H9 (cell line): ENCODE results near the gene PDRG1. TPM values are rescaled to one million over a fixed set of nuclear protein-coding genes. Genes with fewer than 3 reads are reported as not detected.

Experiments used
- DNase-seq: peaks from one replicate; pipeline ENCODE4 v3.0.0-alpha.2; 2017
- H2AFZ ChIP-seq: one replicate; pipeline ENCODE4 v1.6.1; 2013; ENCODE audit warnings: mild to moderate bottlenecking, low read length, control low read depth, moderate library complexity
- H2AK5ac ChIP-seq: 2 replicates; pipeline ENCODE4 v1.6.1; 2013; ENCODE audit warnings: low read length, control low read depth, mixed read lengths; ENCODE audit not compliant: insufficient read length
- H2BK120ac ChIP-seq: one replicate; pipeline ENCODE4 v1.6.1; 2013; ENCODE audit warnings: low read depth, mild to moderate bottlenecking, low read length, control low read depth, inconsistent platforms; ENCODE audit not compliant: poor library complexity, severe bottlenecking
- H2BK12ac ChIP-seq: 2 replicates; pipeline ENCODE4 v1.6.1; 2013; ENCODE audit warnings: low read length, control low read depth, mixed read lengths, low read depth; ENCODE audit not compliant: insufficient read length
- H2BK15ac ChIP-seq: 2 replicates; pipeline ENCODE4 v1.6.1; 2013; ENCODE audit warnings: low read depth, low read length, control low read depth
- H2BK20ac ChIP-seq: one replicate; pipeline ENCODE4 v1.6.1; 2013; ENCODE audit warnings: low read depth, mild to moderate bottlenecking, low read length, control low read depth, inconsistent platforms; ENCODE audit not compliant: poor library complexity, severe bottlenecking
- H2BK5ac ChIP-seq: 2 replicates; pipeline ENCODE4 v1.6.1; 2013; ENCODE audit warnings: low read length, control low read depth, mixed read lengths; ENCODE audit not compliant: insufficient read length
- H3K14ac ChIP-seq: 2 replicates; pipeline ENCODE4 v1.6.1; 2013; ENCODE audit warnings: low read length, control low read depth; ENCODE audit not compliant: insufficient read depth
- H3K18ac ChIP-seq: 2 replicates; pipeline ENCODE4 v1.6.1; 2013; ENCODE audit warnings: low read depth, mild to moderate bottlenecking, mixed read lengths, low read length, control low read depth; ENCODE audit not compliant: insufficient read length
- H3K23ac ChIP-seq: 2 replicates; pipeline ENCODE4 v1.6.1; 2013; ENCODE audit warnings: low read length, control low read depth, mixed read lengths, low read depth; ENCODE audit not compliant: insufficient read length
- H3K23me2 ChIP-seq: 2 replicates; pipeline ENCODE4 v1.6.1; 2013; ENCODE audit warnings: low read depth, mild to moderate bottlenecking, mixed read lengths, low read length, control low read depth; ENCODE audit not compliant: insufficient read length, poor library complexity, severe bottlenecking
- H3K27ac ChIP-seq: 2 replicates; pipeline ENCODE4 v1.5.1; 2013; ENCODE audit warnings: low read length, control low read depth, mixed read lengths, low read depth; ENCODE audit not compliant: insufficient read length
- H3K27me3 ChIP-seq: 2 replicates; pipeline ENCODE4 v1.6.1; 2013; ENCODE audit warnings: low read length, control low read depth, inconsistent platforms; ENCODE audit not compliant: insufficient read depth
- H3K4ac ChIP-seq: 2 replicates; pipeline ENCODE4 v1.6.1; 2013; ENCODE audit warnings: low read depth, mild to moderate bottlenecking, control low read depth, inconsistent platforms, low read length, moderate library complexity
- H3K4me1 ChIP-seq: 2 replicates; pipeline ENCODE4 v1.6.1; 2013; ENCODE audit warnings: low read length, control low read depth, inconsistent platforms; ENCODE audit not compliant: insufficient read depth
- H3K4me2 ChIP-seq: 2 replicates; pipeline ENCODE4 v1.6.1; 2013; ENCODE audit warnings: low read length, control low read depth, mixed read lengths; ENCODE audit not compliant: insufficient read length, insufficient read depth
- H3K56ac ChIP-seq: 2 replicates; pipeline ENCODE4 v1.6.1; 2013; ENCODE audit warnings: low read depth, mild to moderate bottlenecking, mixed read lengths, low read length, control low read depth; ENCODE audit not compliant: insufficient read length
- H3K79me1 ChIP-seq: 2 replicates; pipeline ENCODE4 v1.6.1; 2013; ENCODE audit warnings: low read depth, mild to moderate bottlenecking, moderate library complexity, low read length, control low read depth, inconsistent platforms; ENCODE audit not compliant: insufficient read depth, poor library complexity, severe bottlenecking
- H3K79me2 ChIP-seq: 2 replicates; pipeline ENCODE4 v1.6.1; 2013; ENCODE audit warnings: low read length, control low read depth, inconsistent platforms; ENCODE audit not compliant: insufficient read depth
- H3K9ac ChIP-seq: 2 replicates; pipeline ENCODE4 v1.6.1; 2013; ENCODE audit warnings: low read length, control low read depth, mixed read lengths; ENCODE audit not compliant: insufficient read length; ENCODE audit errors: extremely low read depth
- H3K9me3 ChIP-seq: one replicate; pipeline ENCODE4 v1.6.1; 2013; ENCODE audit warnings: low read depth, low read length, inconsistent platforms; ENCODE audit not compliant: control insufficient read depth
- H3T11ph ChIP-seq: one replicate; pipeline ENCODE4 v1.6.1; 2013; ENCODE audit warnings: mild to moderate bottlenecking, low read length, control low read depth, inconsistent platforms
- H4K20me1 ChIP-seq: one replicate; pipeline ENCODE4 v1.6.1; 2013; ENCODE audit not compliant: control insufficient read depth, insufficient read length, insufficient read depth
- H4K5ac ChIP-seq: 2 replicates; pipeline ENCODE4 v1.6.1; 2013; ENCODE audit warnings: low read depth, mild to moderate bottlenecking, mixed read lengths, low read length, control low read depth; ENCODE audit not compliant: insufficient read length
- H4K8ac ChIP-seq: replicated peaks from 2 replicates; pipeline ENCODE4 v1.6.1; 2013; ENCODE audit warnings: low read length, control low read depth, mixed read lengths, low read depth; ENCODE audit not compliant: insufficient read length
- H4K91ac ChIP-seq: 2 replicates; pipeline ENCODE4 v1.6.1; 2013; ENCODE audit warnings: low read depth, mild to moderate bottlenecking, moderate library complexity, mixed read lengths, low read length, control low read depth; ENCODE audit not compliant: insufficient read length
- H3K27ac Mint-ChIP-seq, 3 experiments: 2 replicates in 2 of 3; 3 replicates in 1 of 3; pipeline ENCODE4 v1.8.0; 2020 to 2021; ENCODE audit warnings: mixed read lengths in 3 of 3, mild to moderate bottlenecking in 1 of 3, moderate library complexity in 1 of 3
- H3K27me3 Mint-ChIP-seq: 2 replicates; pipeline ENCODE4 v1.8.0; 2021; ENCODE audit warnings: low read depth, mild to moderate bottlenecking, moderate library complexity, mixed read lengths
- H3K36me3 Mint-ChIP-seq, 3 experiments: 2 replicates in 2 of 3; 3 replicates in 1 of 3; pipeline ENCODE4 v1.8.0; 2020 to 2021; ENCODE audit warnings: low read depth in 3 of 3, mixed read lengths in 3 of 3; ENCODE audit not compliant: insufficient read depth in 1 of 3
- H3K4me1 Mint-ChIP-seq, 2 experiments: 2 replicates each; pipeline ENCODE4 v1.8.0; 2020; ENCODE audit warnings: mixed read lengths in 2 of 2
- H3K4me3 Mint-ChIP-seq, 2 experiments: 2 replicates in 1 of 2; 3 replicates in 1 of 2; pipeline ENCODE4 v1.8.0; 2020 to 2021; ENCODE audit warnings: mild to moderate bottlenecking in 2 of 2, mixed read lengths in 2 of 2, moderate library complexity in 1 of 2
- H3K9me3 Mint-ChIP-seq, 2 experiments: 2 replicates in 1 of 2; 3 replicates in 1 of 2; pipeline ENCODE4 v1.8.0; 2020; ENCODE audit warnings: mild to moderate bottlenecking in 2 of 2, mixed read lengths in 2 of 2, moderate library complexity in 1 of 2
- WGBS: extraction: QIAGEN DNeasy Blood & Tissue Kit; methylation state at CpG from one replicate; pipeline ENCODE4 v1.1.7; 2013; ENCODE audit warnings: missing lambda C conversion rate, low lambda C conversion rate, mixed read lengths; ENCODE audit not compliant: insufficient read length; ENCODE audit errors: extremely low coverage; 5-methylcytosine and 5-hydroxymethylcytosine counted together
- total RNA-seq: library from RNA; stranded (reverse); gene quantifications from 2 replicates; pipeline ENCODE4 v1.2.1, GENCODE V29; 2021
- TF ChIP-seq, protein P1 (sequence below): fragments of 200-600 bp; sonication (generic); conservative IDR thresholded peaks from 3 replicates; pipeline ENCODE4 v1.8.0; 2021; ENCODE audit warnings: antibody characterized with exemption, mild to moderate bottlenecking

The PDRG1 gene
- total RNA-seq, 1 experiment from 2014 or later, result 32.2 TPM

- H3K27ac ChIP-seq, result no peak overlapping the region
- no peak overlapping the region for H2BK120ac ChIP-seq
- no peak overlapping the region for H3K18ac ChIP-seq
- H2BK20ac ChIP-seq, result no peak overlapping the region
- H3K9me3 ChIP-seq, result no peaks in the 10 kb centered on the region
- H3K9me3 Mint-ChIP-seq, result no peaks in the 10 kb centered on the region
- no peaks in the 10 kb centered on the region for H3K79me2 ChIP-seq
- H3K23me2 ChIP-seq, result no peaks in the 10 kb centered on the region
- no peak overlapping the region for H3K27ac Mint-ChIP-seq
- H3K4me1 ChIP-seq, result no peaks in the 10 kb centered on the region
- H3K9ac ChIP-seq, result no peak overlapping the region
- WGBS, result no CpG with 5 or more reads among the region's 9 CpGs
- no peak overlapping the region for H2AK5ac ChIP-seq
- H2AFZ ChIP-seq, result no peak overlapping the region
- no peak overlapping the region for H4K5ac ChIP-seq
- H3K27me3 ChIP-seq, result no peaks in the 10 kb centered on the region
- H4K8ac ChIP-seq, result no peak overlapping the region
- H2BK5ac ChIP-seq, result no peak overlapping the region
- H3K4me1 Mint-ChIP-seq, result peaks cover 20 to 28% of the 10 kb centered on the region in 2 experiments
- H2BK12ac ChIP-seq, result no peak overlapping the region
- no peak overlapping the region for H3K4me2 ChIP-seq
- H3K14ac ChIP-seq, result no peak overlapping the region
- H3K4me3 Mint-ChIP-seq, result no peak overlapping the region
- no peak overlapping the region for H4K91ac ChIP-seq
- TF ChIP-seq, protein P1, sequence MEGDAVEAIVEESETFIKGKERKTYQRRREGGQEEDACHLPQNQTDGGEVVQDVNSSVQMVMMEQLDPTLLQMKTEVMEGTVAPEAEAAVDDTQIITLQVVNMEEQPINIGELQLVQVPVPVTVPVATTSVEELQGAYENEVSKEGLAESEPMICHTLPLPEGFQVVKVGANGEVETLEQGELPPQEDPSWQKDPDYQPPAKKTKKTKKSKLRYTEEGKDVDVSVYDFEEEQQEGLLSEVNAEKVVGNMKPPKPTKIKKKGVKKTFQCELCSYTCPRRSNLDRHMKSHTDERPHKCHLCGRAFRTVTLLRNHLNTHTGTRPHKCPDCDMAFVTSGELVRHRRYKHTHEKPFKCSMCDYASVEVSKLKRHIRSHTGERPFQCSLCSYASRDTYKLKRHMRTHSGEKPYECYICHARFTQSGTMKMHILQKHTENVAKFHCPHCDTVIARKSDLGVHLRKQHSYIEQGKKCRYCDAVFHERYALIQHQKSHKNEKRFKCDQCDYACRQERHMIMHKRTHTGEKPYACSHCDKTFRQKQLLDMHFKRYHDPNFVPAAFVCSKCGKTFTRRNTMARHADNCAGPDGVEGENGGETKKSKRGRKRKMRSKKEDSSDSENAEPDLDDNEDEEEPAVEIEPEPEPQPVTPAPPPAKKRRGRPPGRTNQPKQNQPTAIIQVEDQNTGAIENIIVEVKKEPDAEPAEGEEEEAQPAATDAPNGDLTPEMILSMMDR, result no peak
- no peaks in the 10 kb centered on the region; a peak in 1 of 7 replicates for H3K36me3 Mint-ChIP-seq
- H3K79me1 ChIP-seq, result no peaks in the 10 kb centered on the region
- no peak overlapping the region for H3T11ph ChIP-seq
- H3K23ac ChIP-seq, result no peak overlapping the region
- no peak overlapping the region for H3K4ac ChIP-seq
- no peaks in the 10 kb centered on the region for H4K20me1 ChIP-seq
- no peak overlapping the region for H2BK15ac ChIP-seq
- no peak for DNase-seq
- H3K27me3 Mint-ChIP-seq, result peaks cover 5% of the 10 kb centered on the region
- no peak overlapping the region for H3K56ac ChIP-seq
These were observed 26.2 kb downstream of the PDRG1 start for GRCh38 chr20:31925631-31926030.
